Duodenal mucosa (tissue), 2 donors: ENCODE data around the gene ZNF618.

ENCODE experiments used
- H3K27ac ChIP-seq: one replicate; pipeline ENCODE4 v1.7.0; 2013; ENCODE audit warnings: low read depth, low read length
- H3K27me3 ChIP-seq, 2 donors: one replicate each; pipeline ENCODE4 v1.7.0; 2013; ENCODE audit warnings: low read length in 2 of 2, control low read depth in 1 of 2; ENCODE audit not compliant: insufficient read depth in 2 of 2, control insufficient read depth in 1 of 2
- H3K36me3 ChIP-seq, 2 donors: one replicate each; pipeline ENCODE4 v1.7.0; 2013; ENCODE audit warnings: low read length in 2 of 2, control low read depth in 1 of 2; ENCODE audit not compliant: insufficient read depth in 2 of 2, control insufficient read depth in 1 of 2
- H3K4me1 ChIP-seq, 2 donors: one replicate each; pipeline ENCODE4 v1.7.0; 2013; ENCODE audit warnings: low read length in 2 of 2, control low read depth in 1 of 2; ENCODE audit not compliant: insufficient read depth in 2 of 2, control insufficient read depth in 1 of 2
- H3K4me3 ChIP-seq, 2 donors: one replicate each; pipeline ENCODE4 v1.7.0; 2013; ENCODE audit warnings: low read length in 2 of 2, low read depth in 1 of 2
- H3K9ac ChIP-seq, 2 donors: one replicate each; pipeline ENCODE4 v1.7.0; 2013; ENCODE audit warnings: low read length in 2 of 2, low read depth in 1 of 2
- H3K9me3 ChIP-seq, 2 donors: one replicate each; pipeline ENCODE4 v1.7.0; 2013; ENCODE audit warnings: low read length in 2 of 2, control low read depth in 1 of 2; ENCODE audit not compliant: control insufficient read depth in 1 of 2

The ZNF618 gene

GRCh38 chr9:113858282-113858681, 17.8 kb upstream of the ZNF618 start:
- no peak overlapping the region for H3K9ac ChIP-seq
- H3K27ac ChIP-seq = no peak overlapping the region
- no peaks in the 10 kb centered on the region for H3K36me3 ChIP-seq
- no peak overlapping the region for H3K4me3 ChIP-seq
- no peaks in the 10 kb centered on the region for H3K9me3 ChIP-seq
- no peaks in the 10 kb centered on the region for H3K27me3 ChIP-seq
- H3K4me1 ChIP-seq = no peaks in the 10 kb centered on the region

DNA sequence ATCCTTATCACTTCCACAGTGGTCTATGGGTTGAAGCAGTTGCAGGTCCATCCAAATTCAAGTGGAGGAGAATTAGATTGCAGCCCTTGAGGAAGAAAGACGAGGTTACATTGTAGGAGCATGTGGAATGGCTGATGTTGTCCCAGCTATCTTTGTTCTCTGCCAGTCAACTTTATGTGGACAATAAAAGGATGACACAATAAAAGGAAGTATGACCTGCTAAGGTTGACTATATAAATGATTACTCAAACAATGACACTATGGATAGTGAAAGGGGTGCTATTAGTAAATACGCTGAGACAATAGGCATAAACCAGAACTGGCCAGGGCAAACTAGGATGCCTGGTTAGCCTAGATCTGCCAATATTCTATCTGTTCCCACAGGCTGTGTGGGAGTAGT, 12.8 kb upstream of the ZNF618 start:
- Histone ChIP-seq H3K9me3 (no peaks in the 10 kb centered on the region), H3K9ac (no peak overlapping the region), H3K4me1 (no peaks in the 10 kb centered on the region), H3K27me3 (no peaks in the 10 kb centered on the region), H3K36me3 (no peaks in the 10 kb centered on the region), H3K27ac (no peak overlapping the region), H3K4me3 (no peak overlapping the region)

- H3K9ac ChIP-seq = no peak overlapping the region
- no peaks in the 10 kb centered on the region for H3K4me1 ChIP-seq
- H3K36me3 ChIP-seq = no peaks in the 10 kb centered on the region
- no peaks in the 10 kb centered on the region for H3K27me3 ChIP-seq
- no peaks in the 10 kb centered on the region for H3K9me3 ChIP-seq
- no peak overlapping the region for H3K4me3 ChIP-seq
- H3K27ac ChIP-seq = no peak overlapping the region
Measured at GRCh38 chr9:113868501-113868900, 7.6 kb upstream of the ZNF618 start.

- Histone ChIP-seq H3K9ac (no peak overlapping the region), H3K36me3 (no peaks in the 10 kb centered on the region), H3K27ac (no peak overlapping the region), H3K4me3 (no peak overlapping the region), H3K9me3 (no peaks in the 10 kb centered on the region), H3K27me3 (no peaks in the 10 kb centered on the region), H3K4me1 (peaks cover 0 to 4% of the 10 kb centered on the region in 2 donors)
Measured at GRCh38 chr9:113872485-113873143, 3.5 kb upstream of the ZNF618 start.

DNA sequence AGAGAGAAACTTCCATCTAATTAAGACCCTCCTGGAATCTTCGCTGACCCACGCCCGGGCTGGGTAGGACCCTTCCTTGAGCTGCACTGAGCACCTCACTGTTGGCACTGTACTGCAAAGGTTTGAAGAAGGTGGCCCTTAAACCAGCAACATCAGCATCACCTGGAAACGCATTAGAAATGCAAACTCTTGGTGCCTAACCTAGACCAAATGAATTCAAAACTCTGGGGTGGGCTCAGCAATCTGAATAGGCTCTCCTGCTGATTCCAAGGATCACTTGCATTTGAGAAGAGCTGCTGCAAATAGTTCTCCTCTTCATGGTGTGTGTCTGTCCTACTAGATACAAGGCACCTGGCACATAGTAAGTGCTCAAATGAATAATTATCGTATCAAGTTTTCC, 2.7 kb upstream of the ZNF618 start:
- peaks cover 0 to 4% of the 10 kb centered on the region in 2 donors for H3K4me1 ChIP-seq
- H3K4me3 ChIP-seq = no peak overlapping the region
- H3K36me3 ChIP-seq = no peaks in the 10 kb centered on the region
- H3K9ac ChIP-seq = no peak overlapping the region
- H3K27me3 ChIP-seq = no peaks in the 10 kb centered on the region
- no peak overlapping the region for H3K27ac ChIP-seq
- H3K9me3 ChIP-seq = no peaks in the 10 kb centered on the region

DNA sequence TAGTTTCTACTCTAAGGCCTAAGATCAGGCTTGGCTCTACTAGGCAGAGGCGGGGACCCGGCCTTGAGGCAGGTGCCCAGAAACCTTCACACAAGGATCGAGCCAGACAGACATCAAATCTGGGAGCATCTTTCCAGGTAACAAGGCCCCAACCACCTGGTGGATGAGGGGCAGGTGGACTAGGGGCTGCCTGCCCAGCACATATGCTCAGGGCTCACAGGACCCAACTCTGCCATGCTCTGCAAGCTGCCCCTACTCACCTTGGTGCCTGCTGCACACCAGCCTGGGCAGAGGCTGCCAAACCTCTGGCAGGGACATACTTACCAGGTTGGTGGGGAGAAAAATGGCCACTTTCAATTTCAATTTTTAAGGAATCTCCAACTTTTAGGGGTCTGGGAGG, 2.2 kb upstream of the ZNF618 start:
- peaks cover 0 to 4% of the 10 kb centered on the region in 2 donors for H3K4me1 ChIP-seq
- no peaks in the 10 kb centered on the region for H3K36me3 ChIP-seq
- no peaks in the 10 kb centered on the region for H3K9me3 ChIP-seq
- no peaks in the 10 kb centered on the region for H3K27me3 ChIP-seq
- H3K27ac ChIP-seq = no peak overlapping the region
- no peak overlapping the region for H3K9ac ChIP-seq
- no peak overlapping the region for H3K4me3 ChIP-seq

GRCh38 chr9:113875459-113876150, 504 bp upstream of the ZNF618 start:
- no peaks in the 10 kb centered on the region for H3K9me3 ChIP-seq
- no peaks in the 10 kb centered on the region for H3K36me3 ChIP-seq
- no peak overlapping the region for H3K4me3 ChIP-seq
- no peak overlapping the region for H3K27ac ChIP-seq
- no peaks in the 10 kb centered on the region for H3K27me3 ChIP-seq
- peaks cover 0 to 4% of the 10 kb centered on the region in 2 donors for H3K4me1 ChIP-seq
- H3K9ac ChIP-seq = no peak overlapping the region

DNA sequence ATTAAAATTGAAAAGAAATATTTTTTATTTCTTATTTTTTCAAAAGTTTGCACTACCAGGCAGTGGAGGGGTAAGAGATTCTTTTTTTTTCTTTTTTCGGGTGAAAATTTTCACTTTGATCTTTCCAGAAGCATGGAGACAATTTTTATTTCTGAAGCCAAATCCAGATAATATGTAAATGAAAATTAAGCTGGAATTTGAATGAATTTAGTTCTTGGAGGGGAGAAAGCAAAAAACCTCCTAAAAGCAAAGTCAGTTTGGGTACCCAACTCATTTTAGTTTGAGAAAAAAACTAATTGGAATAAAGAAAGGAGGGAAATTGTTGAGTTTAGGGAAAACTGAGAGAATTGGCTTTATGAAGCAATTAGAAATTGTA, 872 bp downstream of the ZNF618 start:
- H3K9ac ChIP-seq = peak overlapping the region in 1 of 2 donors; percentile 18
- H3K36me3 ChIP-seq = no peaks in the 10 kb centered on the region
- H3K9me3 ChIP-seq = no peaks in the 10 kb centered on the region
- peak overlapping the region; percentile 70 to 72 for H3K4me3 ChIP-seq
- peaks cover 0 to 4% of the 10 kb centered on the region in 2 donors for H3K4me1 ChIP-seq
- H3K27me3 ChIP-seq = no peaks in the 10 kb centered on the region
- no peak overlapping the region for H3K27ac ChIP-seq

GRCh38 chr9:113879318-113879717, 3.2 kb downstream of the ZNF618 start:
- H3K9ac ChIP-seq = no peak overlapping the region
- H3K36me3 ChIP-seq = no peaks in the 10 kb centered on the region
- H3K4me3 ChIP-seq = no peak overlapping the region
- H3K4me1 ChIP-seq = peaks cover 0 to 4% of the 10 kb centered on the region in 2 donors
- no peaks in the 10 kb centered on the region for H3K27me3 ChIP-seq
- no peak overlapping the region for H3K27ac ChIP-seq
- H3K9me3 ChIP-seq = no peaks in the 10 kb centered on the region

DNA sequence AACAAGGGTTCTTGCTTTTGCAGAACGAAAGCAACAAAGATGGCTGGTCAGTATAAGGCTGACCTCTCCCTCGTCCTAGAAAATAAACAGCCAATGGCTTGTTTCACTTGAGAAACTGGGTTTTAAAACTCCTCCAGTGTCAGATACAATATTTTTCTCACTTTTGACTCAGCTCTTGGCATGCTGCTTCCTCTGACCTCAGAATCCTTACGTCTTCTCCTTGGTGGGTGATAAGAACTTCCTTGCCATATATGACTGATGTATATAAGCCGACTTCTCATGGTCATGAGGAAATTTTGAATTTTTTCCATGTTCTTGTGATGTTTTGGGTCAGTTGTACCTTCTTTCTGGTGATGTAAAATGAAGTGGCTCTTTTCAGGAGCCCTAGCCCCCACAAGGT, 3.8 kb downstream of the ZNF618 start:
- H3K9ac ChIP-seq = no peak overlapping the region
- no peak overlapping the region for H3K4me3 ChIP-seq
- H3K36me3 ChIP-seq = no peaks in the 10 kb centered on the region
- no peaks in the 10 kb centered on the region for H3K9me3 ChIP-seq
- no peak overlapping the region for H3K27ac ChIP-seq
- H3K27me3 ChIP-seq = no peaks in the 10 kb centered on the region
- H3K4me1 ChIP-seq = peaks cover 0 to 4% of the 10 kb centered on the region in 2 donors
